HL-60 (cell line): ENCODE data around the gene DPF3.

Experiments used
- DNase-seq, 2 experiments: peaks; one replicate each; pipeline ENCODE4 v3.0.0-alpha.2; 2010 to 2020; ENCODE audit warnings: low read depth in 1 of 2, low spot score in 1 of 2
- H3K27ac ChIP-seq: fragments of 250-450 bp; sonication (Bioruptor Pico); replicated peaks from 2 replicates; pipeline ENCODE4 v1.5.1; 2020; ENCODE audit warnings: mild to moderate bottlenecking, moderate library complexity
- H3K27me3 ChIP-seq: fragments of 250-450 bp; sonication (Bioruptor Pico); 2 replicates; pipeline ENCODE4 v1.5.1; 2021; ENCODE audit warnings: mild to moderate bottlenecking, moderate library complexity; ENCODE audit not compliant: insufficient read depth, poor library complexity, severe bottlenecking
- H3K4me3 ChIP-seq: replicated peaks from 2 replicates; pipeline ENCODE4 v1.5.1; 2011; ENCODE audit warnings: mild to moderate bottlenecking, control low read depth, low read length; ENCODE audit not compliant: insufficient read depth
- GABPA ChIP-seq: IDR thresholded peaks from 2 replicates; pipeline ENCODE4 v1.6.1; 2012; ENCODE audit warnings: low read depth
- POLR2AphosphoS5 ChIP-seq: IDR thresholded peaks from 2 replicates; pipeline ENCODE4 v1.6.1; 2012; ENCODE audit warnings: low read depth
- SPI1 ChIP-seq: IDR thresholded peaks from 2 replicates; pipeline ENCODE4 v1.6.1; 2012; ENCODE audit warnings: low read depth, mild to moderate bottlenecking, borderline replicate concordance
- TF ChIP-seq, protein P1 (sequence below): IDR thresholded peaks from 2 replicates; pipeline ENCODE4 v1.6.1; 2012; ENCODE audit warnings: low read depth; ENCODE audit not compliant: insufficient replicate concordance
- TF ChIP-seq, protein P2 (sequence below): IDR thresholded peaks from one replicate; pipeline ENCODE4 v1.5.1; 2011; ENCODE audit warnings: low read length, control low read depth, inconsistent platforms; ENCODE audit not compliant: insufficient read depth

DPF3 gene

DNA sequence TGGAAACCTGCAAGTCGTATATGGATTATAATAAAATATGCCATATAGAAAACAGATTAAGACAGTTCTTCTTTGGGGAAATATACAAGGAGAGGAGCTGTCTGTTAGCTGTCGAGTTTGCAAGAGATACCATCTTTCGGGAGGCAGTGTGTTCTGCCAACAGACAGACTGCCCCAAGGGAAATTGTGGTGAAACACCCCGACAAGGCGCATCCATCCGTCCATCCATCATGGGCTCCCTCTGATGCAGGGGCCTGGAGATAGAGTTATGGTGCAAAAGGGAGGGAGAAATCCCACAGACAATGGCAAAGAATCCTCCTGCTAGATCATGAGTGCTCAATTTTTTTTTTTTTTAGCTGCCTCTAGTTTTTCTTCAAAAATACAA lies 156.3 kb downstream of the DPF3 start:
- TF ChIP-seq POLR2AphosphoS5 (no peak), SPI1 (no peak), GABPA (no peak)
- TF ChIP-seq, protein P1, sequence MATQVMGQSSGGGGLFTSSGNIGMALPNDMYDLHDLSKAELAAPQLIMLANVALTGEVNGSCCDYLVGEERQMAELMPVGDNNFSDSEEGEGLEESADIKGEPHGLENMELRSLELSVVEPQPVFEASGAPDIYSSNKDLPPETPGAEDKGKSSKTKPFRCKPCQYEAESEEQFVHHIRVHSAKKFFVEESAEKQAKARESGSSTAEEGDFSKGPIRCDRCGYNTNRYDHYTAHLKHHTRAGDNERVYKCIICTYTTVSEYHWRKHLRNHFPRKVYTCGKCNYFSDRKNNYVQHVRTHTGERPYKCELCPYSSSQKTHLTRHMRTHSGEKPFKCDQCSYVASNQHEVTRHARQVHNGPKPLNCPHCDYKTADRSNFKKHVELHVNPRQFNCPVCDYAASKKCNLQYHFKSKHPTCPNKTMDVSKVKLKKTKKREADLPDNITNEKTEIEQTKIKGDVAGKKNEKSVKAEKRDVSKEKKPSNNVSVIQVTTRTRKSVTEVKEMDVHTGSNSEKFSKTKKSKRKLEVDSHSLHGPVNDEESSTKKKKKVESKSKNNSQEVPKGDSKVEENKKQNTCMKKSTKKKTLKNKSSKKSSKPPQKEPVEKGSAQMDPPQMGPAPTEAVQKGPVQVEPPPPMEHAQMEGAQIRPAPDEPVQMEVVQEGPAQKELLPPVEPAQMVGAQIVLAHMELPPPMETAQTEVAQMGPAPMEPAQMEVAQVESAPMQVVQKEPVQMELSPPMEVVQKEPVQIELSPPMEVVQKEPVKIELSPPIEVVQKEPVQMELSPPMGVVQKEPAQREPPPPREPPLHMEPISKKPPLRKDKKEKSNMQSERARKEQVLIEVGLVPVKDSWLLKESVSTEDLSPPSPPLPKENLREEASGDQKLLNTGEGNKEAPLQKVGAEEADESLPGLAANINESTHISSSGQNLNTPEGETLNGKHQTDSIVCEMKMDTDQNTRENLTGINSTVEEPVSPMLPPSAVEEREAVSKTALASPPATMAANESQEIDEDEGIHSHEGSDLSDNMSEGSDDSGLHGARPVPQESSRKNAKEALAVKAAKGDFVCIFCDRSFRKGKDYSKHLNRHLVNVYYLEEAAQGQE: no peak
- TF ChIP-seq, protein P2, sequence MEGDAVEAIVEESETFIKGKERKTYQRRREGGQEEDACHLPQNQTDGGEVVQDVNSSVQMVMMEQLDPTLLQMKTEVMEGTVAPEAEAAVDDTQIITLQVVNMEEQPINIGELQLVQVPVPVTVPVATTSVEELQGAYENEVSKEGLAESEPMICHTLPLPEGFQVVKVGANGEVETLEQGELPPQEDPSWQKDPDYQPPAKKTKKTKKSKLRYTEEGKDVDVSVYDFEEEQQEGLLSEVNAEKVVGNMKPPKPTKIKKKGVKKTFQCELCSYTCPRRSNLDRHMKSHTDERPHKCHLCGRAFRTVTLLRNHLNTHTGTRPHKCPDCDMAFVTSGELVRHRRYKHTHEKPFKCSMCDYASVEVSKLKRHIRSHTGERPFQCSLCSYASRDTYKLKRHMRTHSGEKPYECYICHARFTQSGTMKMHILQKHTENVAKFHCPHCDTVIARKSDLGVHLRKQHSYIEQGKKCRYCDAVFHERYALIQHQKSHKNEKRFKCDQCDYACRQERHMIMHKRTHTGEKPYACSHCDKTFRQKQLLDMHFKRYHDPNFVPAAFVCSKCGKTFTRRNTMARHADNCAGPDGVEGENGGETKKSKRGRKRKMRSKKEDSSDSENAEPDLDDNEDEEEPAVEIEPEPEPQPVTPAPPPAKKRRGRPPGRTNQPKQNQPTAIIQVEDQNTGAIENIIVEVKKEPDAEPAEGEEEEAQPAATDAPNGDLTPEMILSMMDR: no peak
- no peak for DNase-seq
- Histone ChIP-seq H3K27me3 (no peaks in the 10 kb centered on the region), H3K27ac (no peak overlapping the region), H3K4me3 (no peak overlapping the region)

DNA sequence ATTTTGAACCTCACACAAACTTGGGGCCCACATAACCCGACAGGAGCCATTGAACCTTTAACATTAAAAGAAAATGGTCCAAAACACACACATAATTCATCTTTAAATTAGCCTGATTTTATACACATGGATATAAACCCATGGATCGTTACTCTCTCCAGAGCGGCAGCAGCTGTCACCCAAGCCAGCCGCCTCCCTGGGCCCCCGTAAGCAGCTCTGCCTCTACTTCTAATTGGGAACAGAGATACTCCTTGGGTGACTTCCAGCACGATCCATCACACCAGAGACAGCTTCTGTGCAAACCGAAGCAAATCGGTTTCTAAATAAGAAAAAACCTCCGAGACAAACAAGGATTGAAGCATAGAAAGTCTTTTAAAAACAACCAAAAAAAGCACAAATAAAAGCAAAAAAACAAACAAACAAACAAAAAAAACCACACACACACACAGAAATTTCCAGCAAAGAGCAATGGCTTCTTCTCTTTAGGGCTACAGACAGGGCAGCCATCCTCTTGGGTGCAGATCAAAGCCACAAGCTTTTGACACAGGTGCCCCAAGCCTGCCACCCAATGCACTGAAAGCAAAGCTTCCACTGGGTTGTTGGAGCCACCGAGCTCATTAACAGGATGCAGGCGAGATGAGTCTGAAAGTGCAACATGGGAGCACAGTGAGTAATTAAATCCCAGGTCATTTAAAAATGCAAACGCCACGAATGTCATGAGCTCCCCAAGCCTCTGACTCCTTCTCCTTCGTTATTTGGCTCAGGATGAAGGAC lies 156.9 kb downstream of the DPF3 start:
- DNase-seq: no peak
- TF ChIP-seq SPI1 (no peak), GABPA (no peak), POLR2AphosphoS5 (no peak)
- TF ChIP-seq, protein P1: no peak
- TF ChIP-seq, protein P2: no peak
- no peak overlapping the region for H3K4me3 ChIP-seq
- no peak overlapping the region for H3K27ac ChIP-seq
- H3K27me3 ChIP-seq: no peaks in the 10 kb centered on the region

DNA sequence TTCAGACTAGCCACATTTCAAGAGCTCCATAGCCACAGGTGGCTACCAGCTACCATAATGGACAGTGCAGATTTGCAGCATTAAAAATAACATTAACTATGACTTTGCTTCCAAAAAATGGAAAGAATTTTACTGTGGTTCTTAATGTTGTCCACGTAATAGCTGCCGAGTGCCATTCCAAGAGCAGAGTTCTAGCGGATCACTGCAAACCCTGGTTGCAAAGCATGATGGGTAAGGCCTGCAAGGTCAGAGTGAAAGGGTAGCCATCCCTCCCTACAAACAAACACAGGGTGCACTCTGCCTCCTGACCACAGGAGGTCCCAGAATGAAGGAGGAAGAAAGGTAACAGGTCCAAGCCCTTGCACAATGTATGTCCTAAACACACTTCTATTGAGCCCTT lies 157.6 kb downstream of the DPF3 start:
- no peak for TF ChIP-seq SPI1
- TF ChIP-seq, protein P1: no peak
- no peak for TF ChIP-seq POLR2AphosphoS5
- TF ChIP-seq, protein P2: no peak
- no peak for TF ChIP-seq GABPA
- Histone ChIP-seq H3K4me3 (no peak overlapping the region), H3K27ac (no peak overlapping the region), H3K27me3 (no peaks in the 10 kb centered on the region)
- no peak for DNase-seq
